ENCODE data around the gene GPA33. TPM values are rescaled to one million over a fixed set of nuclear protein-coding genes. Genes with fewer than 3 reads are reported as not detected.

The GPA33 gene
- total RNA-seq, 1 donor from 2014 or later: 1.2 TPM

GRCh38 chr1:167109125-167109524 is 18.9 kb upstream of the GPA33 start:
- no peak for DNase-seq (ENCODE audit: low spot score in 2 of 2, unreplicated experiment in 2 of 2)
- H3K36me3 Mint-ChIP-seq: no peaks in the 10 kb centered on the region
- H3K9me3 Mint-ChIP-seq: peaks cover 18% of the 10 kb centered on the region
- no peak overlapping the region for H3K27ac Mint-ChIP-seq
- no peak for TF ChIP-seq CTCF (IDR thresholded peaks at IDR 0.05; ENCODE audit: unreplicated experiment)
- H3K4me1 Mint-ChIP-seq: peaks cover 20% of the 10 kb centered on the region
- H3K4me3 Mint-ChIP-seq: no peak overlapping the region
- H3K27me3 Mint-ChIP-seq (ENCODE audit: low read depth): no peaks in the 10 kb centered on the region

GRCh38 chr1:167107456-167107855 is 17.3 kb upstream of the GPA33 start:
- no peak overlapping the region for H3K4me3 Mint-ChIP-seq
- H3K9me3 Mint-ChIP-seq: peaks cover 18% of the 10 kb centered on the region
- H3K4me1 Mint-ChIP-seq: peaks cover 20% of the 10 kb centered on the region
- DNase-seq (ENCODE audit: low spot score in 2 of 2, unreplicated experiment in 2 of 2): no peak
- no peaks in the 10 kb centered on the region for H3K27me3 Mint-ChIP-seq (ENCODE audit: low read depth)
- no peak overlapping the region for H3K27ac Mint-ChIP-seq
- H3K36me3 Mint-ChIP-seq: no peaks in the 10 kb centered on the region
- TF ChIP-seq CTCF (IDR thresholded peaks at IDR 0.05; ENCODE audit: unreplicated experiment): no peak

GRCh38 chr1:167106119-167106461 is 15.9 kb upstream of the GPA33 start:
- Mint-ChIP-seq H3K27me3 (ENCODE audit: low read depth) (no peaks in the 10 kb centered on the region), H3K27ac (no peak overlapping the region), H3K4me1 (peaks cover 20% of the 10 kb centered on the region), H3K36me3 (no peaks in the 10 kb centered on the region), H3K9me3 (peaks cover 13% of the 10 kb centered on the region), H3K4me3 (no peak overlapping the region)
- no peak for TF ChIP-seq CTCF (IDR thresholded peaks at IDR 0.05; ENCODE audit: unreplicated experiment)
- no peak for DNase-seq (ENCODE audit: low spot score in 2 of 2, unreplicated experiment in 2 of 2)

GRCh38 chr1:167105271-167106118 is 15.3 kb upstream of the GPA33 start:
- no peak for TF ChIP-seq CTCF (IDR thresholded peaks at IDR 0.05; ENCODE audit: unreplicated experiment)
- DNase-seq (ENCODE audit: low spot score in 2 of 2, unreplicated experiment in 2 of 2): no peak
- Mint-ChIP-seq H3K9me3 (peaks cover 7% of the 10 kb centered on the region), H3K4me3 (no peak overlapping the region), H3K27ac (no peak overlapping the region), H3K27me3 (ENCODE audit: low read depth) (no peaks in the 10 kb centered on the region), H3K4me1 (peaks cover 20% of the 10 kb centered on the region), H3K36me3 (no peaks in the 10 kb centered on the region)

- Mint-ChIP-seq H3K27ac (no peak overlapping the region), H3K4me1 (peaks cover 18% of the 10 kb centered on the region), H3K36me3 (no peaks in the 10 kb centered on the region), H3K9me3 (peaks cover 7% of the 10 kb centered on the region), H3K4me3 (no peak overlapping the region), H3K27me3 (ENCODE audit: low read depth) (no peaks in the 10 kb centered on the region)
- TF ChIP-seq CTCF (IDR thresholded peaks at IDR 0.05; ENCODE audit: unreplicated experiment): no peak
- DNase-seq (ENCODE audit: low spot score in 2 of 2, unreplicated experiment in 2 of 2): no peak
Measured at GRCh38 chr1:167104256-167104633, 14.1 kb upstream of the GPA33 start.
